MCF 10A (cell line): Measurements from ENCODE around the gene WDR31. TPM values are rescaled to one million over a fixed set of nuclear protein-coding genes. Genes with fewer than 3 reads are reported as not detected.

Experiments
- BruUV-seq: library from RNA; stranded (reverse); fragments of 400-500 nt; replicated peaks from 2 replicates; lab custom pipeline; 2021; lab: Mats Ljungman, UMichigan
- CTCF ChIA-PET: fragments of 300-600 bp; sonication (Branson Sonifier 250); formaldehyde crosslinking; extraction: SDS; loops from one replicate; lab custom pipeline; 2021; ENCODE audit warnings: antibody characterized with exemption, inconsistent platforms; lab: Yijun Ruan, JAX
- POLR2A ChIA-PET: fragments of 300-600, 350-650 bp; sonication (Branson Sonifier 250); formaldehyde crosslinking; extraction: SDS; loops from one replicate; lab custom pipeline; 2020; ENCODE audit warnings: antibody characterized with exemption, inconsistent platforms; lab: Yijun Ruan, JAX
- DNase-seq: peaks from one replicate; pipeline ENCODE4 v3.0.0-alpha.2; 2018; ENCODE audit not compliant: unreplicated experiment
- H3K27ac Mint-ChIP-seq: one replicate; pipeline ENCODE4 v1.8.0; 2022; ENCODE audit warnings: mild to moderate bottlenecking, low read depth, mixed read lengths; ENCODE audit not compliant: unreplicated experiment
- H3K27me3 Mint-ChIP-seq: one replicate; pipeline ENCODE4 v1.8.0; 2022; ENCODE audit warnings: mixed read lengths; ENCODE audit not compliant: insufficient read depth, unreplicated experiment
- H3K36me3 Mint-ChIP-seq: one replicate; pipeline ENCODE4 v1.8.0; 2022; ENCODE audit warnings: mild to moderate bottlenecking, moderate library complexity, mixed read lengths; ENCODE audit not compliant: insufficient read depth, unreplicated experiment
- H3K4me1 Mint-ChIP-seq: one replicate; pipeline ENCODE4 v1.8.0; 2022; ENCODE audit warnings: mixed read lengths; ENCODE audit not compliant: insufficient read depth, unreplicated experiment
- H3K4me3 Mint-ChIP-seq: one replicate; pipeline ENCODE4 v1.8.0; 2022; ENCODE audit warnings: mild to moderate bottlenecking, moderate library complexity, mixed read lengths; ENCODE audit not compliant: unreplicated experiment
- H3K9me3 Mint-ChIP-seq: one replicate; pipeline ENCODE4 v1.8.0; 2022; ENCODE audit warnings: mixed read lengths; ENCODE audit not compliant: unreplicated experiment
- CTCF ChIP-seq: fragments of 200-600 bp; IDR thresholded peaks from one replicate; pipeline ENCODE4 v1.8.0; 2022; ENCODE audit warnings: antibody characterized with exemption, mild to moderate bottlenecking; ENCODE audit not compliant: unreplicated experiment
- intact Hi-C: fragments of 100-400 bp; cut with micrococcal nuclease; formaldehyde crosslinking; loops from 2 replicates; pipeline ENCODE4 v1.14.1; 2022
- total RNA-seq: library from RNA; stranded (reverse); gene quantifications from 2 replicates; pipeline ENCODE4 v1.2.3, GENCODE V29; 2022

WDR31 gene
- total RNA-seq, 1 experiment from 2014 or later: 2.3 TPM

- H3K27ac Mint-ChIP-seq: peak overlapping the region; percentile 64
- H3K9me3 Mint-ChIP-seq: no peaks in the 10 kb centered on the region
- no peak for DNase-seq
- intact Hi-C loops: no loop called here
- TSS peak; percentile 37 for BruUV-seq
- H3K4me1 Mint-ChIP-seq: peaks cover 5% of the 10 kb centered on the region
- POLR2A ChIA-PET: interaction anchor here (1.8 kb wide), 1 partner anchor 35 kb away, joined by 9 read pairs; the partner anchor contains the start of genes C9orf43 and POLE3
- no peak for TF ChIP-seq CTCF
- peak overlapping the region; percentile 78 for H3K4me3 Mint-ChIP-seq
- no peaks in the 10 kb centered on the region for H3K27me3 Mint-ChIP-seq
- peaks cover 12% of the 10 kb centered on the region for H3K36me3 Mint-ChIP-seq
- CTCF ChIA-PET: interaction anchor here (0.6 kb wide), 1 partner anchor 854 kb away, joined by 3 read pairs; no protein-coding TSS in a partner anchor
These were observed 35.3 kb upstream of the WDR31 start for GRCh38 chr9:113375057-113376023.

- intact Hi-C loops: no loop called here
- no peaks in the 10 kb centered on the region for H3K9me3 Mint-ChIP-seq
- BruUV-seq: no TSS peak
- peaks cover 12% of the 10 kb centered on the region for H3K36me3 Mint-ChIP-seq
- H3K27ac Mint-ChIP-seq: no peak overlapping the region
- no peak for TF ChIP-seq CTCF
- H3K4me1 Mint-ChIP-seq: peaks cover 5% of the 10 kb centered on the region
- H3K4me3 Mint-ChIP-seq: no peak overlapping the region
- CTCF ChIA-PET: no interaction called here
- no peaks in the 10 kb centered on the region for H3K27me3 Mint-ChIP-seq
- no peak for DNase-seq
- POLR2A ChIA-PET: no interaction called here
These were observed 33.8 kb upstream of the WDR31 start for GRCh38 chr9:113373676-113374392.

GRCh38 chr9:113373256-113373655 is 33.2 kb upstream of the WDR31 start:
- no peak overlapping the region for H3K4me3 Mint-ChIP-seq
- H3K9me3 Mint-ChIP-seq: no peaks in the 10 kb centered on the region
- no TSS peak for BruUV-seq
- TF ChIP-seq CTCF: no peak
- no peaks in the 10 kb centered on the region for H3K27me3 Mint-ChIP-seq
- ChIA-PET CTCF (interaction anchor here (0.6 kb wide), 1 partner anchor 17 kb away, joined by 3 read pairs; no protein-coding TSS in a partner anchor), POLR2A (no interaction called here)
- no peak overlapping the region for H3K27ac Mint-ChIP-seq
- peaks cover 12% of the 10 kb centered on the region for H3K36me3 Mint-ChIP-seq
- intact Hi-C loops: no loop called here
- no peak for DNase-seq
- H3K4me1 Mint-ChIP-seq: peaks cover 5% of the 10 kb centered on the region

- CTCF ChIA-PET: no interaction called here
- H3K4me1 Mint-ChIP-seq: peaks cover 5% of the 10 kb centered on the region
These were observed 32.0 kb upstream of the WDR31 start for GRCh38 chr9:113372059-113372458.

More at GRCh38 chr9:113372059-113372458, 32.0 kb upstream of the WDR31 start:
- intact Hi-C loops: no loop called here
- no peaks in the 10 kb centered on the region for H3K9me3 Mint-ChIP-seq
- H3K4me3 Mint-ChIP-seq: no peak overlapping the region
- no TSS peak for BruUV-seq
- POLR2A ChIA-PET: no interaction called here
- TF ChIP-seq CTCF: no peak
- no peak overlapping the region for H3K27ac Mint-ChIP-seq
- no peaks in the 10 kb centered on the region for H3K27me3 Mint-ChIP-seq
- no peak for DNase-seq
- peaks cover 12% of the 10 kb centered on the region for H3K36me3 Mint-ChIP-seq
